Measurements from ENCODE around the gene TSPO.

Gene TSPO

GRCh38 chr22:43148581-43148980 is 2.8 kb upstream of the TSPO start:
- TF ChIP-seq CTCF (conservative IDR thresholded peaks at IDR 0.05) = no peak
- H3K27ac ChIP-seq = peak overlapping the region; percentile 10; the same call in 1 of the 2 replicates

GRCh38 chr22:43150731-43151206 is 590 bp upstream of the TSPO start:
- peak overlapping the region; percentile 94 for H3K27ac ChIP-seq
- no peak for TF ChIP-seq CTCF (conservative IDR thresholded peaks at IDR 0.05)

- peak overlapping the region; percentile 94 for H3K27ac ChIP-seq
- TF ChIP-seq CTCF (conservative IDR thresholded peaks at IDR 0.05) = no peak
Measured at GRCh38 chr22:43152003-43152356, 621 bp downstream of the TSPO start.

GRCh38 chr22:43152357-43153071 is 1.2 kb downstream of the TSPO start:
- peak overlapping the region; percentile 94 for H3K27ac ChIP-seq
- TF ChIP-seq CTCF (conservative IDR thresholded peaks at IDR 0.05) = no peak

GRCh38 chr22:43153899-43154298 is 2.5 kb downstream of the TSPO start:
- no peak for TF ChIP-seq CTCF (conservative IDR thresholded peaks at IDR 0.05)
- peak overlapping the region; percentile 16; the same call in 1 of the 2 replicates for H3K27ac ChIP-seq

GRCh38 chr22:43154887-43155536 is 3.7 kb downstream of the TSPO start:
- no peak overlapping the region for H3K27ac ChIP-seq
- no peak for TF ChIP-seq CTCF (conservative IDR thresholded peaks at IDR 0.05)

GRCh38 chr22:43155789-43156188 is 4.4 kb downstream of the TSPO start:
- TF ChIP-seq CTCF (conservative IDR thresholded peaks at IDR 0.05) = no peak
- H3K27ac ChIP-seq = no peak overlapping the region
